Calu3 (cell line): Measurements from ENCODE around the gene MRM1. TPM values are rescaled to one million over a fixed set of nuclear protein-coding genes. Genes with fewer than 3 reads are reported as not detected.

Experiments used
- BruUV-seq: library from RNA; stranded (reverse); fragments of 400-500 nt; replicated peaks from 2 replicates; lab custom pipeline; 2021; lab: Mats Ljungman, UMichigan
- CTCF ChIA-PET: fragments of 300-600 bp; sonication (Branson Sonifier 250); formaldehyde crosslinking; loops from one replicate; lab custom pipeline; 2022; ENCODE audit warnings: antibody characterized with exemption; lab: Charles Lee
- DNase-seq: peaks from one replicate; pipeline ENCODE4 v3.0.0; 2022
- H3K27ac Mint-ChIP-seq: one replicate; pipeline ENCODE4 v1.8.0; 2022; ENCODE audit warnings: mixed read lengths; ENCODE audit not compliant: unreplicated experiment
- H3K27me3 Mint-ChIP-seq: one replicate; pipeline ENCODE4 v1.8.0; 2022; ENCODE audit warnings: mixed read lengths; ENCODE audit not compliant: unreplicated experiment
- H3K36me3 Mint-ChIP-seq: one replicate; pipeline ENCODE4 v1.8.0; 2022; ENCODE audit warnings: mild to moderate bottlenecking, moderate library complexity, mixed read lengths; ENCODE audit not compliant: insufficient read depth, unreplicated experiment
- H3K4me1 Mint-ChIP-seq: one replicate; pipeline ENCODE4 v1.8.0; 2022; ENCODE audit warnings: mild to moderate bottlenecking, low read depth, mixed read lengths; ENCODE audit not compliant: unreplicated experiment
- H3K4me3 Mint-ChIP-seq: one replicate; pipeline ENCODE4 v1.8.0; 2022; ENCODE audit warnings: mild to moderate bottlenecking, low read depth, moderate library complexity, mixed read lengths; ENCODE audit not compliant: unreplicated experiment
- H3K9me3 Mint-ChIP-seq: one replicate; pipeline ENCODE4 v1.8.0; 2022; ENCODE audit warnings: low read depth, mixed read lengths; ENCODE audit not compliant: unreplicated experiment
- CTCF ChIP-seq: fragments of 200-600 bp; IDR thresholded peaks from one replicate; pipeline ENCODE4 v1.8.0; 2022; ENCODE audit warnings: antibody characterized with exemption; ENCODE audit not compliant: unreplicated experiment
- intact Hi-C: fragments of 100-400 bp; cut with micrococcal nuclease; formaldehyde crosslinking; loops from one replicate; pipeline ENCODE4 v1.10.0; 2022; ENCODE audit not compliant: unreplicated experiment
- total RNA-seq: library from RNA; stranded (reverse); gene quantifications from 2 replicates; pipeline ENCODE4 v1.2.3, GENCODE V29; 2022

MRM1 gene
- total RNA-seq, 1 experiment from 2014 or later = 43.5 TPM

GRCh38 chr17:36576793-36577192 lies 24.6 kb upstream of the MRM1 start:
- H3K27me3 Mint-ChIP-seq = no peaks in the 10 kb centered on the region
- DNase-seq = no peak
- TF ChIP-seq CTCF = no peak
- peaks cover 70% of the 10 kb centered on the region for H3K36me3 Mint-ChIP-seq
- intact Hi-C loops = no loop called here
- no peaks in the 10 kb centered on the region for H3K9me3 Mint-ChIP-seq
- no TSS peak for BruUV-seq
- CTCF ChIA-PET = interaction anchor here (0.8 to 1.1 kb wide), 2 partner anchors 9 to 33 kb away, joined by 3 read pairs; no protein-coding TSS in a partner anchor
- H3K27ac Mint-ChIP-seq = no peak overlapping the region
- H3K4me3 Mint-ChIP-seq = no peak overlapping the region
- no peaks in the 10 kb centered on the region for H3K4me1 Mint-ChIP-seq

- DNase-seq = no peak
- no peak for TF ChIP-seq CTCF
- no peaks in the 10 kb centered on the region for H3K9me3 Mint-ChIP-seq
- no peak overlapping the region for H3K27ac Mint-ChIP-seq
- BruUV-seq = TSS peak; percentile 6
- intact Hi-C loops = no loop called here
- no peaks in the 10 kb centered on the region for H3K27me3 Mint-ChIP-seq
- no peak overlapping the region for H3K4me3 Mint-ChIP-seq
- CTCF ChIA-PET = interaction anchor here (0.6 kb wide), 1 partner anchor 321 kb away, joined by 3 read pairs; no protein-coding TSS in a partner anchor
- no peaks in the 10 kb centered on the region for H3K4me1 Mint-ChIP-seq
- peaks cover 64% of the 10 kb centered on the region for H3K36me3 Mint-ChIP-seq
Observed at GRCh38 chr17:36578671-36579070, 22.7 kb upstream of the MRM1 start.

GRCh38 chr17:36583787-36584186 lies 17.6 kb upstream of the MRM1 start:
- no peak overlapping the region for H3K4me3 Mint-ChIP-seq
- BruUV-seq = no TSS peak
- no peaks in the 10 kb centered on the region for H3K4me1 Mint-ChIP-seq
- intact Hi-C loops = no loop called here
- no peak for DNase-seq
- TF ChIP-seq CTCF = no peak
- CTCF ChIA-PET = interaction anchor here (0.6 to 3.5 kb wide), 2 partner anchors 18 to 384 kb away, joined by 4 to 18 read pairs; partner anchors contain the start of gene MRM1
- no peaks in the 10 kb centered on the region for H3K27me3 Mint-ChIP-seq
- no peaks in the 10 kb centered on the region for H3K9me3 Mint-ChIP-seq
- peaks cover 79% of the 10 kb centered on the region for H3K36me3 Mint-ChIP-seq
- no peak overlapping the region for H3K27ac Mint-ChIP-seq

GRCh38 chr17:36586138-36586537 lies 15.2 kb upstream of the MRM1 start:
- Mint-ChIP-seq H3K4me3 (no peak overlapping the region), H3K27ac (no peak overlapping the region), H3K9me3 (no peaks in the 10 kb centered on the region), H3K4me1 (peaks cover 14% of the 10 kb centered on the region), H3K27me3 (no peaks in the 10 kb centered on the region), H3K36me3 (peaks cover 74% of the 10 kb centered on the region)
- no peak for TF ChIP-seq CTCF
- DNase-seq = no peak
- CTCF ChIA-PET = interaction anchor here (0.7 to 1.2 kb wide), 2 partner anchors 9 to 13 kb away, joined by 4 to 5 read pairs; no protein-coding TSS in a partner anchor
- intact Hi-C loops = no loop called here
- no TSS peak for BruUV-seq
